Stimulated activated CD8-positive, alpha-beta memory T cell treated with anti-CD3 and anti-CD28 coated beads, Interleukin-4, amount 100 ng/mL, for 4 hours (primary cell): Measurements from ENCODE around the gene TCAF1.
"Not testable (repeated sequence)": the region's sequence is repeated elsewhere in the genome, so short reads cannot be mapped to it uniquely, and the experiment has no call there.

Experiments
- DNase-seq, 2 donors: peaks; one replicate each; pipeline ENCODE4 v3.0.0-alpha.2; 2020; ENCODE audit warnings: low read depth in 2 of 2, low spot score in 1 of 2

Gene TCAF1

DNA sequence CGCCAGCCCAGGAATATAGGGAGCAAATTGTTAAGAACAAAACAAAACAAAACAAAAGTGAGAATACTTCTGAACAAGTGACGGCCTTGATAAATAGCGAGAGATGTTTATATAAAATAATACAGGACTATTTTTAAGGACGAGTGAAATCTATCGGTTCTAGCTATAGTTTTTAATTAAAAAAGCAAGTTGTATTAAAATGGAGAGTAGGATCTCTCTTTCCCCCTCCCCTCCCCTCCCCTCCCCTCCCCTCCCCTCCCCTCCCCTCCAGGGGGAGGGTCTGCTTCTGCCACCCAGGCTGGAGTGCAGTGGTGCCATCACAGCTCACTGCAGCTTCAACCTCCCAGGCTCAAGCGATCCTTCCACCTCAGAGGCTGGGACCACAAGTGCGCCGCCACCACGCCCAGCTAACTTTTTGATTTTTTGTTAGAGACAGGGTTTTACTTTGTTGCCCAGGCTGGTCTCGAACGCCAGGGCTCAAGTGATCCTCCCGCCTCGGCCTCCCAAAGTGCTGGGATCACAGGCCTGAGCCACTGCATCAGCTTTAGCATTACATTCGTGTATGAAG is 440 bp upstream of the TCAF1 start:
- no peak for DNase-seq

DNA sequence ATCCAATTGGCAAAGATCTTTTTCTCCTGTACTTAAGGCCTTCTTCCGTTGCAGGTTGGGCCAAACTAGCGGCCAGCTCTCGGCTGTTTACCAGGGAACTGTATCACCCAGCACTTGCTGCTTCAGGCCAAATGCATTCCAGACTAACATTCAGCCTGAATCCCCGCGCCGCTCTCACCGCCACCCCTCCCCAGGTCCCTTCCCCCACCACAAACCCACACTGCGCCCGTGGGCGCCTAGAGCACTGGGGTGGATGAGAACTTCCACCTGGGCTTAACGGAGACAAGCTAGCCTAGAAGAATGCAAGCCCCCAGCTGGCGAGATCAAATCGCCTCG is 676 bp downstream of the TCAF1 start:
- no peak for DNase-seq

DNA sequence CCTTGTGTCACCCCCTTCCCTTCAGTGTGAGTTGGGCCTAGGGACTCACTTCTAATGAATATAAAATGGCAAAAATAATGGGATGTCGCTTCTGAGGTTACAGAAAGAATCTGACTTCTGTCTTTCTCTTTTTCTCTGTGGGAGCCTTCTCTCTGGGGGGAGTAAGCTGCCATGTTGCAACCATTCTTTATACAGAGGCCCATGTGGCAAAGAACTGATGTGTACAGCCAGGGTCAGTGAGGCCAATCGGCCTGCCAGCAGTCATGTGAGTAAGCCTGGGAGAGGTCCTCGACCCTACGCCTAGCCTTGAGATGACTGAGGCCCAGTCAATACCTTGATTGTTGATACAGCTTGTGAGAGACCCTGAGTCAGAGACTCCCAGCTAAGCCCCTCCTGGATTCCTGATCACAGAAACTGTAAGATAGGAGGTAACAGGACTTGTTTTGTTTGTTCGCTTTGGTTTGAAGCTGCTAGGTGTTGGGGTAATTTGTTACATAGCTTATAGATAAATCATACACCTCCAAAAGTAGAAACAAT is 1.7 kb downstream of the TCAF1 start:
- DNase-seq, result no peak

DNA sequence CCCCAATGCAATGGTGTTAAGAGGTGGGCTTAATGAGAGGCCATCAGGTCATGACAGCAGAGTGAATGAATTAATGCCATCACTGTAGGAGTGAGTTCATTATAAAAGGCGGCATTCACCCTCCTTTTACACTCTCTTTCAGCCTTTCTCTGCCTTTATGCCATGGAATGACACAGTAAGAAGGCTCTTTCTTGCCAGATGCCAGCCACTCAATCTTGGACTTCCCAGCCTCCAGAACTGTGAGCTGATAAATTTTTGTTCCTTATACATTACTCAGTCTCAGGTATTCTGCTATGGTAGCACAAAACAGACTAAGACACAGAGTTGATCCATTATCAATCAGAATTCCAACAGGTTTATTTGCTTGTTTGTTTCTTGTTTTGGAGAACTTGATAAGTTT is 3.2 kb downstream of the TCAF1 start:
- no peak for DNase-seq

DNA sequence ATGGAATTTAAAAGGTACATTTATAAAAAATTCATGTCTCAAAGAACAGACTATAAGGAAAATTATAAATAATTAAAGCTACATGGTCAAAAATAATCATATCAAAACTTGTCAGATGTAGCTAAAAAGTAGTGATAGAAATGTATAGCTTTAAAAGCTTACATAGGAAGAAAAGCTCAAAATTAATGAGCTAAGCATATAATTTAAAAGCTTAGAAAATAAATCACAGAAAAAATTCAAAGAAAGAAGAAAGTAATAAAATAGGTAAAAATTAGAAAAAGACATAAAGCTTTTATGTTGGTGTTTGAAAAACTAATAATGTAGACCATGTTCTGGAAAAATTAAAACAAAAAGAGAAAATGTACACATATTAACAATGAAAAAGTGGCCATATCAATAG is 5.3 kb downstream of the TCAF1 start:
- no peak for DNase-seq

DNA sequence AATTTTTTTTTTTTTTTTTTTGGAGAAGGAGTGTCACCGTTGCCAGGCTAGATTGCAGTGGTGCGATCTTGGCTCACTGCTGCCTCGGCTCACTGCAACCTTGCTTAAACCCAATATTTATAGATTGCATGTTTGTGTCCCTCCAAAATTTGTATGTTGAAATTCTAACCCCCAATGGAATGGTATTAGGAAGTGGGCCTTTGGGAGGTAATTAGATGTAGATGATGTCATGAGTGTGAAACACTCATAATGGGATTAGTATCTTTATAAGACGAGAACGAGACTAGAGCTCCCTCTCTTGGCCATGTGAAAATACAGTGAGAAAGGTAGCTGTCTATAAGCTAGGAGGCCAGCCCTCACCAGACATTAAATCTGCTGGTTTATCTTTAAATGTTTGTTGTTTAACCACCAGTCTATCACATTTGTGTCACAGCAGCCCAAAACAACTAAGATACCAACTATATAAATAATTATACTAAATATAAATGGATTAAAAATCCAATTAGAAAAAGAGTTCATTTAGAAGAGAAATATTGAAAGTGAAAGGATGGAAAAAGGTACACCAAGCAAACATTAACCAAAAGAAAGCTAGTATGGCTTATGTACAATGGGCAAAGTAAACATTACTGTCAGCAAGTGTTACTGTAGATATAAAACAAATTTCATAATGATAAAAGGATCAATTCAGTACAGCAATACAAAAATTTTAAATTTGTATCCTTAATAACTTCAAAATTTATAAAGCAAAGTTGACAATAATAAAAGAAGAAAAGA is 9.3 kb downstream of the TCAF1 start:
- DNase-seq, result no peak

DNA sequence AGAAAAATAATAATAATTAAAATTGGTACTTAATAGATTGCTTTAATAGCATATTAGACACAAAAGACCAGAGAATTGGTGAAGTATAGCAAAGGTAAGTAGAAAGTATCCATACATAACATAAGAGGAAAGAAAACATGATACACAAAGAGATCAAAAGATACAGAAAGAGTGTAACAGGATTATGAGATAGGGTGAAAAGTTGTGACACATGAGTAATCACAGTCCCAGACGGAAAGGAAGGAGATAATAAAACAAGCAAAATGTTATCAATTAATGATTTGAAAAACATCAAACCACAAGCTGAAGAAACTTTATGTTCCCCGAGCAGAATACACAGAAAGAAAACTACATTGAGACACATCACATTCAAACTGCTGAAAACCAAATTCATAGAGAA is 10.5 kb downstream of the TCAF1 start:
- no peak for DNase-seq

DNA sequence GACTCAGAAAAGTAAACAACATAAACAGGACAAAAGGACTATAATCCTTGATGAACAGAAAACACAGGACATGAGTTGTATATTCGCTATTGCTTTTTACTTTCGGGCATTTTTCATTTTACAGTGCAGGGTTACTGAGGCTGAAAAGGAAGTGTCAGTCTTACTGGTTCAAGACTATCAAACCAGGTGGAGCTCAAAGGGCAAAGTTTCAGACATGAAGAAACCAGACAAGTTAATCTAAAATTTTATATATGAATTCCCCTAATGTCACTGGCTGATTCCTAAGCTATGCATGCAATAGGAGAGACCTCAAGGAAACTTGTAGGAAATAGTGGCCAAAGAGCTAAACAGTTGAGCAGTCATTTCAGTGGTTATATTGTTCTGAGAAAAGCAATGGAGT is 11.4 kb downstream of the TCAF1 start:
- DNase-seq, result no peak

DNA sequence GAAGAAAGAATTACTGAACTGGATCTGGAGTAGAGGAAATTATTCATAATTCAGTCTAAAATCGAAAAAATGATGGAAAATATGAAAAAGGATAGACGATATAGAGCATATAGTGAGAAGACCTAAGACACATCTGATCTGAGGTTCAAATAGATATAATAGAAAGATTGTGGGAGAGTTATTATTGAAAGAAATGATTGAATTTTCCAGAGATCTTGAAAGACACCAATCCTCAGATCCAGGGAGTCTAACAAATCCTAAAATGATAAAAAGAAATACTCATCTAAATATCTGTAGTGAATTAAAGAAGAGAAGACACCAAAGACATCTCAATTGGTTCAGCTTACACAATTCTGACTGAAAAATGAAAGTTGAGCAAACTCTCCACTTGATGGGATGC is 12.9 kb downstream of the TCAF1 start:
- no peak for DNase-seq

DNA sequence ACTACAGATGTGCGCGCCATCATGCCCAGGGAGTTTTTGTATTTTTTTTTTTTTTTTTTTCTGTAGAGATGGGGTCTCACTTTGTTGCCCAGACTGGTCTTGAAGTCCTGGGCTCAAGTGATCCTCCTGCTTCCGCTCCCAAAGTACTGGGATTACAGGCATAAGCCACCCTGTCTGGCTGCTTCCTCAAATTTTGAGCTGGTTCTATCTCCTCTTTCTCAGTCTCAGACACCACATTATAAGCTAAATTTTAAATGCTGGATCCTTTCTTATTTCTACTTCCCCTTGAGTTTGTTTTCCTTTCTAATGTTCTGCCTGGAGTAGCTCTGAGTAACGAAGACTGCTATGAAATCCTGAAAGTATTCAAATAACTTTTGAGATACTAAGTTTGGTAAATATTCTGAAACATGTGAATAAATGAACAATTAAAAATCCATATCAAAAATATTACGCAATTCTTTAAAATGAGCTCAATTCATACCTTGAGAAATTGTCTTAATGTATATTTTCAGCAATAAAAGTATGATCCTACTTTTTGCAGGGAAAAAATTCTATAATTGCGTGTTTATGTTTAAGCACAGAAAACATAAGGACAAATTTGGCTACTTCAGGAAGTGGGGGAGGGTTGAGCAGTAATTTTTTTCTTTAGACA is 15.0 kb downstream of the TCAF1 start:
- no peak for DNase-seq

DNA sequence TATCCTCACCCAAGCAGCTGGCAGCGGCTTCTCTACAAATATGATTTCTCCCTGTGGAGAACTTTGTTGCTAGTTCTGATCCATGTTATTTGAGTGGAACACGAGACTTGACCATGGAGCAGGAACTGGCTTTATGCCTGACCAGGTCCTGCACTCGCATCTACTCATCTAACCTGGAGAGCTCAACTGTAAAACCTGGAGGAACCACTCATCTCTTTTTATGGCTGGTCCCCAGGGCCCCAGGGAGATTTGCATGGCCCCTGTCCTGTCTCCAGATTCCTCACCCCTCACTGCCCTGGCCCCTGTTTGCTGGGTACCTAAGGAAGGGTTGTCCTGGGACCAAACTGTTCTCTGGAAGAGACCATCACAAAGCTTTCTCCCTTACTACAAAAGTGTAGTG is 16.0 kb downstream of the TCAF1 start:
- no peak for DNase-seq

DNA sequence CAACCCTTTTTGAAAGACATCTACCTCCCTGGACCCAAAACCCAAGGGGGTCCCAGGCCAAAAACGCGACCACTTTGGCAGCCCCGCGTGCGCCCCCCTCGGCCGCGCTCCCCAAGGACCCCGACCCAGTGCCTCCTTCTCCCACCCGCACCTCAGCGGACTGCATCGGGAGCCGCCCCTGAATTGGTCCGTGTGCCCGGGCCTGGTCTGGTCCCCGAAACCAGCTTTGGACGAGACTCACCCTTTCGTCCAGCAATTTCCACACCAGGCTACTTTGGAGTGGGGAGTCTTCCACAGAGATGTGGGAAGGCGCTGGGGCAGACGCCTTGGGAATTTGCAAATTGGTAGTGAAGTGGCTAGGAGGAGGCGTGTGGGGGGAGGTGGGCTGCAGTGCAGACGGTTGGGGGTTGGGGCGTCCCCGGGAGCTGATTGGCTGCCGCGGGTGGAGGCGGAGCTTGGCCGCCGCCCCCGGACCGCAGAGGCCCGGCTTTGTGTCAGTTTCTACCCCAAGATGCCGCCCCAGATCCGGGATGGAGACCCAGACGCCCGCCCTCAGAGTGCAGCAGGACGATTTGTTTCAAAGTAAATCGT is 16.9 kb downstream of the TCAF1 start:
- peak in 1 of 2 donors; percentile 9 for DNase-seq

DNA sequence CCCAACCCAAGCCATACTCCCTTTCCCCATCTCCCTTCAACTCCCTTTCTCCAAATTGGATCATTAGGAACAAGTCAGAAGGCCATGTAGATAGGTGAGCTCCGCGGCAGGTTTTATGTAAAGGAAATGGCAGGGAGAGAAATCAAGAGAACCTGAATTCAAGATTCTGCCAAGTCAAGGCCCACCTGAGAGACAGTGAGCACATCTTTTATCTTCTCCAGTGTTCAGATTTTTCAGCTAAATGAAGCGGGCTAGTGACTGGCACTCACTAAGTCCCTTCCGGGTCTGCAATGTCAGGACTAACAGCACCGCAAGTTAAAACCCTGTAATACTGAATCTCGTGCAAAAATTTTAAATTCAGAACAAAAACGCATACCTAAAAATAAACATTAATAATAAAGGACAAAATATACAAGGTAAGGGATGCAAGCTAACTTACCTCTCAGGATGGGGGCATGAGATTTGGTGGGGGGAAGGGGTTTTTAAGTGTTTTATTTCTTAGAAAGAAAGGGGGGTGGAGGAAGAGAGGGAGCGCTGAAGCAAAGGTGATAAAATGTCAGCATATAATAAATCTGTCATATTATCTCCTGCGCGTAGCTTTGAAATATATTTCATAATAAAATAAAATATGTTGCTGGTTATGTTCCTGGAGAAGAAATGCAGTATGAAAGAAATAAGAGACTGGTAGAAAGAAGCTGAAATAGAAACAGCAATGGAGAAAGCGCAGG is 17.6 kb downstream of the TCAF1 start:
- DNase-seq, result no peak

DNA sequence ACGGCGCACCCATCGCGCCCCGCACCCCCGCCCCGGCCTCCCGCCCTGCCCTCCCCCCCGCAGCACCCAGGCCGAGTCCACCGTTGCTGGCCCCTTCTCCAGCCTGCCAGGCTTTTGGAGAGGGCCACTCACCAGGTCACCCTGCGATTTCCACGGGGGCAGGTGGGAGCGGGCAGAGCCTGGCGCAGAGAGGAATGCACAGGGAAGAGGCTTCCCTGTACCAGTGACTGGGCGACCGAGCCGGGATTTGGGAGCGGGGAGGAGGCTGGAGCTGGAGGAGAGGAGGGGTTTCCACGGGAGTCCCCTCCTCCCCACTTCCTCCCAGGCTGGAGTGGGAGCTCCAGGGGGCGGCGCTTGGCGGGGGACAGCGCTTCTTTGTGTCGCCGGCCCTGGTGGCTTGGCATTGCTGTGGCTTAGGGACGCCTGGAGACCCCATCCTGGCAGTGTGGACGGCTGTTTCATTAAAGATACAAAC is 19.3 kb downstream of the TCAF1 start:
- no peak for DNase-seq

DNA sequence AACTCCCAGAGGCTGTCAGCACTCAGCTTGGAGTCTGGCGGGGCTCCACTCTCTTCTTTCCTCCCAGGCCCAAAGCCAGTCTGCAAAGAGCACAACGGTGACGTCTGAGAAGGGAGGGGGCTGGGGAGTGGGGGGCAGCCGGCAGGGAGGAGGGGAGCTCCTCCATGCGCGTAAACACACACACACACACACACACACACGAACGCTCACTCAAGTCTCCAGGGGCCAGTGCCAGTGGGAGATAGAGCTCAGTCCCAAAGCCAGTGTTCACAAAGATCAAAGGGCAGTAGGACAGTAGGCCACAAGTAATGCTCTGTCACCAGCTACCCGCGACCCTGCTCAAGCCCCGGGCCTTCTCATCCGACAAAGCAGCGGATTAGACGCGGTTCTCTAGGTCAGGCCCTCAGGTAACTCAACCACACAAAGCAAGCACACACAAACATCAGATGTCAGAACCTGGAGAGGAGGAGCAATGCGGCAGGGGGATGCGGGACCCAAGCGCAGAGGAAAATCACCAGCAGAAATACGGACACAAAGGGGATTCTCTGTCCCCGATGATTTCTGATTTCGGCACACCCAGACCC is 19.9 kb downstream of the TCAF1 start:
- no peak for DNase-seq

DNA sequence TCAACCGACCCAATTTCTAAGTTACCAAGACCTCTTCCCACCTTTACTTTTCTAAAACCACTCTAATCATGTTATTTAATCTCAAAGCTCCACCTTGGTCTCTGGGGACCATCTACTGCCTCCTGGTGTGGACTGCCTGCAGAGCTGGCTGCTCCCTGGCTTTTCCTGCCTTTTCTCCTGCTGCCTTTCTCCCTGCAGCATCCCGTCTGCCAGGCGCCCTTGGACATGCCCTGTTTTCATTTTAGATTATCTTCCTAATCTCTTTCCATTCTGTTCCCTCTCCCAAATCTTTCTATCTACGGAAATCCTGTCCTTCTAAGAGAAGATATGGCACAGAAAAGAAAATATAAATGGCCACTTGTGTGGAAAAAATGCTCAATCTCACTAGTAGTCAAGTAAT is 23.1 kb downstream of the TCAF1 start:
- DNase-seq, result no peak

DNA sequence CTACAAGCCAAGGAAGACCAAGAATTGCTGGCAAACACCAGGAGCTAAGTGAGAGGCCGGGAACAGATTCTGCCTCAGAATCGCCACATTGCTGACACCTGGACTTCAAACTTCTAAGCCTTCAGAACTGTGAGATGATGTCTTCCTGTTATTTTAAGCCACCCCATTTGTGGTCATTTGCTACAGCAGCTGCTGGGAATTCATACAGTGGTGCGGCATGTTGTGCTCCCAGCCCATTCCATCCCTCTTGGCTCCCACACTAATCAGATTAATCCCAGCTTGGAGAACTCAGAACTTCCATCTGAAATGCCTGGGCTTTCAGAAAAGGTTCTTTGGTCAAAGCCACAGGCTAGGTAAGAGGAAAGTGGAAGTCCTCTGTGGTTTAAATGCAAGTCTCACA is 24.9 kb downstream of the TCAF1 start:
- no peak for DNase-seq

DNA sequence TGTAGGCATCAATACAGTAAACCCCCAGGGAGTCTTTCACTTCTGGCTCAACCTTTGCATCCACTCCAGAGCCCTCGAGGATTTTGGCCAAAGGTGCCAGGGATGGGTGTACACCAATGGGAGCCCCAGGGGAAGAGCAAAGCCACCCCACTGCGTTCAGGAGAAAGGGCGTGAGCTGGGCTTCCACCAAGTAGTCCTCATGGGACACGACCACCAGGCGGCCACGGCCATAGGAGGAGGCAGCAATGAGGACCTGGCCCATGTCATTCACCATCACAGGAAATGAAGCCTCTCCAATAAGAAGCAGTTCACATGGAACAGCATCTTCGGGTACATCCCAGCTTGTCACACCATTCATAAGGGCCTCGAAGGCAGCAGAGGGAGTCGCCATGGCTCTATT is 25.8 kb downstream of the TCAF1 start:
- DNase-seq, result no peak

DNA sequence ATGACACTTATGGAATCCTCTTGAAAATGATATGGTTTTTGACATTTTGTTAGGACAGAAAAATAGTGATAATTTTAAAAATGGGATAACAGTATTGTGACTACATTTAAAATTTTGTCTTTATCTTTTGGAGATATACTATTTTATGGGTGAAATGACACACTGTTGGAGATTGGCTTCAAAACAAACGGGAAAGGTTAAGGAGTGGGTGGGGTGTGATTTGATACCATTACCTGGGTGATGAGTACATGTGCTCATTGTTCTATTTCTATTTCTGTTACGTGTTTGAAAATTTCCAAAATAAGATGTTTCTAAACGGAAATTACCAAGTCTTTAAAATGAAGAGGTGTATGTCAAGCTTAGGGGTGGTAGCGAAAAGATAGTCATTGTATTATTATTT is 28.7 kb downstream of the TCAF1 start:
- DNase-seq, result not testable (repeated sequence)

DNA sequence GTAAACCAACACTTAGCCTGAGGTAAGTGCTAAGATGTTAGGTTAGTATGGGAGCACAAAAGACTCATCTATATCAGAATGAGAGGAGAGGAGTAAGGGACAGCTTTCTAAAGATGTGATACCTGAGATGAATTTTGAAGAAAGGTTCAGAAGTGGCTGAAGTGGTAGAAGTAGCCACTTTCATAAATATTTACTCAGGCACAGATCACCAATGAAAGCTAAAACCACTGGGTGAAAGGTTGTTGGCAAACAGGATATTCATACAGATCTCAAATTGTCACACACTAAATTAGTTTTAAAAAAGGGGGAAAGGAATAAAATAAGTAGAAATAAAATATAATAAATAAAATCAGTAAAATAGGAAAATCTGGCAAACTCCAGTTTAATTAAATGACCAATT is 30.4 kb downstream of the TCAF1 start:
- not testable (repeated sequence) for DNase-seq

DNA sequence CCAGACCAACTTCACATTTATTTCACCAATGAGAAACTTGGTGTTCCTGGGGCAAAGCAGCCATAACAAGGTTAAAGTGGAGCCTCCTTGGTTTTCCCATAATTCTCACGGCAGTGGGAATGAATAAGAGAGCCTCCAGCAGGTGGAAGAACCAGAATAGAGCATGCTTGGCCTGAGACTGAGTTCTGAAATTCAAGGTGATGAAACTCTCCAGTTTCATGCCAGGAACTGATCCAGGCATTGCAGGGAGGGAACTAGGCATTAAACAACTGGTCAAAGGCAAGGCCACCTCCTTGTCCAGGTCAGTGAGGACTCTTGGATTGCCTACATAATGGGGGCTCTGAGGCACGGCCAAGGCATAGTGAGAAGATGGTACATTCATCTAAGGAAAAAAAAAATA is 44.0 kb downstream of the TCAF1 start:
- not testable (repeated sequence) for DNase-seq
